Non-pigmented ciliary epithelial cell (primary cell): Measurements from ENCODE around the gene BAZ1B.
"Not testable (repeated sequence)": the region's sequence is repeated elsewhere in the genome, so short reads cannot be mapped to it uniquely, and the experiment has no call there.

Experiments used
- DNase-seq: peaks from one replicate; pipeline ENCODE4 v3.0.0-alpha.2; 2010; ENCODE audit warnings: low read depth

BAZ1B gene

DNA sequence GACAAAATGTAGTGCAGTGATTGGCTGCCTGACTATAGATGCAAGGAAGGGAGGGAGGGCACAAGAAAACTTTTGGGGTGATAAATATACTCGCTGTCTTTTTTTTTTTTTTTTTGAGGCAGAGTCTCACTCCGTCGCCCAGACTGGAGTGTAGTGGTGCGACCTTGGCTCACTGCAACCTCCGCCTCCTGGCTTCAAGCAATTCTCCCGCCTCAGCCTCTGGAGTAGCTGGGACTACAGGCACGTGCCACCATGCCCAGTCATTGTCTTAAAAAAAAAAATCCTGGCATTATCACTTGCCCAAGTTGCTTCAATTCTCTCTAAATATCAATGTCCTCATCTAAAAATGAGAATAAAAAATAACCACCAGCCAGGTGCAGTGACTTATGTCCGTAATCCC, 96.1 kb downstream of the BAZ1B start:
- DNase-seq, result no peak

DNA sequence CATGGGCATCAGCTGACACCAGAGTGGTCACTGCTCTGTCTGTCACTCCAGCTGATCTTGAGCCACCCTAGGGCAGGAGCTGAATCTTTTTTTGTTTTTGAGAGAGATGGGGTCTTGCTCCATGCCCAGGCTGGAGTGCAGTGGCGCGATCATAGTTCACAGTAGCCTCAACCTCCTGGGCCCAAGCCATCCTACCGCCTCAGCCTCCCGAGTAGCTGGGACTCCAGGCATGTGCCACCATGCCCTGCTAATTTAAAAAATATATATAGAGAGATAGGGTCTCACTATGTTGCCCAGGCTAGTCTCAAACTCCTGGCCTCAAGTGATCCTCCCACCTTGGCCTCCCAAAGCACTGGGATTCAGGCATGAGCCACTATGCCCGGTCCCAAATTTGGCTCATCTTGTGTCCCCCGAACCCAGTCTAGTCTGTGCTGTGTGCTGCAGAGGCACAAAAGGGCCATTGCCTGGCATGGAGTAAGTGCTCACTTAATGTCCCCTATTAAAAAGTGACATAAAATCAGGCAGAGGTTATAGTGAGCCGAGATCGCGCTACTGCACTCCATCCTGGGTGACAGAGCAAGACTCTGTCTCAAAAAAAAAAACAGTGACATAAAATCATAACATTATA, 96.6 kb downstream of the BAZ1B start:
- no peak for DNase-seq

DNA sequence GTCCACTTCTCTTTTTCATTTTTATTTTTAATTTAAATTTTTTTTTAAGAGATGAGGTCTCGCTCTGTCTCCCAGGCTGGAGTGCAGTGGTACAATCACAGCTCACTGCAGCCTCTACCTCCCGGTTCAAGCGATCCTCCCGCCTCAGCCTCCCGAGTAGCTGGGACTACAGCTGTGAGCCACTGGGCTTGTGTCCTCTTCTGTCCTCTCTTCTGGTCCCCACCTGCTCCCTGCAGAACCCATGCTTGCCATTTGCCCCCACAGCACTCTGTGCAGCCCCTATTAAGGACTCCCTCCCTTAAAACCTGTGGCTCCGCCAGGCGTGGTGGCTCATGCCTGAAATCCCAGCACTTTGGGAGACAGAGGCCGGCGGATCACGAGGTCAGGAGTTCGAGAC, 97.6 kb downstream of the BAZ1B start:
- DNase-seq, result no peak

DNA sequence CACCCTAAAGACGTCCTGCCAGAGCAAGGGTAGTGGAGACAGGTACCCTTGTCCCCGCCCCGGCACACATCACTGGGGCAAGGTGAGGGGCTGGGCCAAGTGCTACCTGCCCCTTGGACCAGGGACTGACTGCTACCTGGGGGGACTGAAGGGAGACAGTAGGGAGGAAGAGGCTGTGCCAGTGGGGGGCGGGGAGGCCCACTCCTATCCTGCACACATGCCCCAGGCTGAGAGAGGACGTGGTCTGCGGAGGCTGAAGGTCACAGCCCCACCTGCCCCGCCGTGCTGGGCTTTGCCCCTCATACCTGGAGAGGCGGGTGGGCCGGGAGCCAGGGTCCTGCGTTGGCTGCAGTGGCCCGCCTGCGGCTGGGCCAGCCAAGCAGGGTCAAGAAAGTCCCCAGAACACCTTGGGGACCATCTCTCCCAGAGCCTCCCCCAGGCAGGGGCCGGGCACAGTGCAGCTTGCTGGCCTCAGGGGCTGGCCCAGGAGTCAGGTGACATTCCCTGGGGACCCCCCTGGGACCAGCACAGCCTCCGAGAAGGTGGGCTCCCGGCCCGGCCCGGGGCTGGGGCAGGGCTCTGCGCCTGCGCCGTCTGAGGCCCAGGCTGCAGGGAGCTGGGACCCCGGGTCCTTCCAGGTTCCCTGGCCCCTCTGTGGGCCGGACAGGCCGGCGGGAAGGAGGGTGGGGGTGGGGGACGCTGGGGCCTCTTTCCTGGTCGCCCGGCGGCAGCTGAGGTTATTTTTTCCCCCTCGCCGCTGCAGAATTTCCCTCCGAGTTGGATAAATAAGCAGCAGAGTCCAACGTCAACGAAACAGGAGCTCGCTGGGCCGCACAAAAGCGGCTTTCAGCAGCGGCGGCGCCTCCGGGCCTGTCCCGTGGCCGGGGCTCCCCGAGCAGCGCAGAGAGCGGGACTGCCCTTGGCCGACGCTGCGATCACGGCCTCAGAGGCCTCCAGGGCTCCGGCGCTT, 98.3 kb downstream of the BAZ1B start:
- DNase-seq, result no peak

DNA sequence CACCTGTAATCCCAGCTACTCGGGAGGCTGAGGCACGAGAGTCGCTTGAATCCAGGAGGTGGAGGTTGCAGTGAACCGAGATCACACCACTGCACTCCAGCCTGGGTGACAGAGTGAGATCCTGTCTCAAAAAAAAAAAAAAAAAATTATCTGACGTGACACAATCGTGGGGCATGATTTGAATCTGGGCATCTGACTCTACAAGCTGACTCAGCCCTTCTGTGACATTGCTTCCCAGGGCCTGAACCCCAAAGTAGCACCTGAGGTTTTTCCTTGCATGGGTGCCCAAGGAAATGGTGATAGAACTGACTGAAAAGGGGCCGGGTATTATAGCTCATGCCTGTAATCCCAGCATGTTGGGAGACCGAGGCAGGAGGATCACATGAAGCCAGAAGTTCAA, 101.5 kb downstream of the BAZ1B start:
- not testable (repeated sequence) for DNase-seq

DNA sequence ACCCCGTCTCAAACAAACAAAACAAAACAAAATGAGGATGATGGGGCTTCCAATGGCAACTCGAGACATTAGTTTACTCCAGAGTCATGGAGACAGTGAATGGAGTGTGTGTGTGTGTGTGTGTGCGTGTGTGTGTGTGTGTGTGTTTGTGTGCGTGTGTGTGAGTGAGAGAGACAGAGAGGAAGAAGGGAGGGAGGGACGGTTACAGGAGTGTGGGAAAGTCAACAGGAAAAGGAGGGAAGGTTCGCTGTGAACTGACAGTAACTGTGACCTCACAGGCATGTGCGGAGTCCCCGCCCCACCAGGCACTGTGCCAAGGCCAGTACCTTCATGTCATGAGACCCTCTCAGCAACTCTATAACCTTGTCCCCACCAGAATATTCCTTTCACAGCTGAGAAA, 102.1 kb downstream of the BAZ1B start:
- not testable (repeated sequence) for DNase-seq

DNA sequence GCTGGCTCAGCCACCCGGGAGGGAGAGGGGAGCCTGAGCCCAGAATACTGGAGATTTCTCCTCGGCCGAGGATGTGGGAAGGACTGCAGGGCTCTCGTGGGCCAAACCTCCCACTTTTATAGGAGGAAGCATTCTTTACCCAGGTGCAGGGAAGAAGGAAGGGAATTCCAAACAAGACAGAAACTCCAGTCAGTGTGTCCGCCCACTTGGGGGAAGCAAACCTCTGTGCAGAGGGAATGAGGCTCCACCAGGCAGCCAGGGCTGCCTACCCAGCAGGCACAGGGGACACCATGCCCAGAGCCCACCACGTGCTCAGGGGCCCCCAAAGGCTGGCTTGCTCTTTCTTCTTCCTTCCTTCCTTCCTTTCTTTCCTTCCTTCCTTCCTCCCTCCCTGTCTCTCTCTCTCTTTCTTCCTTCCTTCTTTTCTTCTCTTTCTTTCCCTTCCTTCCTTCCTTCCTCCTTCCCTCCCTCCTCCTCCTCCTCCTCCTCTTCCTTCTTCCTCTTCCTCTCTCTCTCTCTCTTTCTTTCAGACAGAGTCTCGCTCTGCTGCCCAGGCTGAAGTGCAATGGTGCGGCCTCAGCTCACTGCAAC, 103.9 kb downstream of the BAZ1B start:
- DNase-seq, result no peak

DNA sequence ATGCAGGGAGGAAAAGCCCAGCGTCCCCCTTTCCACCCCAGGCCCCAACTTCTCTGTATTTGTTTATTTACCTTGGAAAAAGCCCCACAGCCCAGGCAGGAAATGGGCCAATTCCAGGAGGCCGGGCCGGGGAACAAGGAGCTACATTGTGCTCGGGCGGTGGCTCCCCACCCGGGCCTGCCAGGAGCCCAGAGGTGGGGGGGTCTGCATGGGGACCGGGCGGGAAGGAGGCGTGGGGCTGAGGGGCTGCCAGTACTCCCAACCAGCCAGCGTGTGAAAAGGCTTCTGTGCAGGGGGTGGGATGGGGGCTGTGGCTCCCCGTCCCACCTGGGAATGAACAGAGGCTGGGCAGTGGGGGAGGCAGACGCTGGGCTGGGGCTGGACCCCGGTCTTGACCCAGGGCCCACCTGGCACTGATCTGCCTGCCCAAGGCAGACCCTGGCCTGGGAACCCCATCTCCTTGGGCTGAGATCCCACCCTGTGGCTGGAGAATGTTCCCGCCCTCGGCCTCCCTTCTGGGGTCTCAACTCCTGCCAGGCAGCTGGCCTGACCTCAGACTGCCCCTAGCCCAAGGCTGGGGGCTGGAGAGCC, 111.5 kb downstream of the BAZ1B start:
- DNase-seq, result not testable (repeated sequence)

DNA sequence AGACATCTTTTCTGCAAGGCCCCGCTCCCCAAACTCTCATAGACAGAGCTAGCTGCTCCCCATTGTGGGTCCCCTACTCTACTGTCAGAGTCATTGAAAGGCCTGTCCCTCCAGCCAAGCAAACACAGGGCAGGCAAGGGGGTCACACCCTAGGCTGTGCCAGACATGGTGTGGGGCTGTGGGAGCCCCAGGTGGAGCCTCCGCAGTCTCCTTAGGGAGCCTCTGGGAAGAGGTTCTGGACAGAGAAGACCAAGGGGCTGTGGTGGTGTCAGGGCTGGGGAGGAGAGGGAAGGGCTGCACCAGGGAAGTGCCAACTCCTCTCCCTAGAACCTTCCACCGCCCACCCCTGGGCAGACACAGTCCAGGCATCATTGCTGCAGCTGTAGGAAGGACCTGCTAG, 117.2 kb downstream of the BAZ1B start:
- DNase-seq, result not testable (repeated sequence)

DNA sequence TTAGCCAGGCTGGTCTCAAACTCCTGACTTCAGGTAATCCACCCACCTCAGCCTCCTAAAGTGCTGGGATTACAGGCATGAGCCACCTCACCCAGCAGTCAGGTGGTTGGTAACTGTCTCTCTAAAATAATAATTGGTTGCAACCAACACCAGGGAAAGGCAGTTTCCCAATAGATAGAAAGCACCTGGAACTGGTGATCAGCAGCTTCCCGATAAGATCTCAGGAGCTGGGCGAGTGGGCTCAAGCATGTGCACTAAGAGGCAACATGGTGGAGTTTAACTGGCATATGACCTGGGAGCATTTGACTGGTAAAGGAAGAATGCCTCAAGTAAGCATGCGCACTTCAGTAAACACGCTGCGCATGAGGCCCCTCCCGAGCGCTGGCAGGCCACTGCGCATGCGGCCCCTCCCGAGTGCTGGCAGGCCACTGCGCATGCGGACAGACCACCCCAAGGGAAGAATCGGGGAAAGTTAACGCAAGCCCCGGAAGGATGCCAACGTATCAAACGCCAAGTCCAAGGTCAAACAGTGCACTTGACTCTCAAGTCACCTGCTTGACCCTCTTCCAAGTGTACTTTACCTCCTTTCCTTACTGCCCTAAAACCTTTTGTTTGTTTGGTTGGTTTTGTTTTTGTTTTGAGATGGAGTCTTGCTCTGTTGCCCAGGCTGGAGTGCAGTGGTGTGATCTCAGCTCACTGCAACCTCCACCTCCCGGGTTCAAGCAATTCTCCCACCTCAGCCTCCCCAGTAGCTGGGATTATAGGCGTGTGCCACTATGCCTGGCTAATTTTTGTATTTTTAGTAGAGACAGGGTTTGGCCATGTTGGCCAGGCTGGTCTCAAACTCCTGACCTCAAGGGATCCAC, 122.7 kb downstream of the BAZ1B start:
- peak; percentile 10 for DNase-seq

DNA sequence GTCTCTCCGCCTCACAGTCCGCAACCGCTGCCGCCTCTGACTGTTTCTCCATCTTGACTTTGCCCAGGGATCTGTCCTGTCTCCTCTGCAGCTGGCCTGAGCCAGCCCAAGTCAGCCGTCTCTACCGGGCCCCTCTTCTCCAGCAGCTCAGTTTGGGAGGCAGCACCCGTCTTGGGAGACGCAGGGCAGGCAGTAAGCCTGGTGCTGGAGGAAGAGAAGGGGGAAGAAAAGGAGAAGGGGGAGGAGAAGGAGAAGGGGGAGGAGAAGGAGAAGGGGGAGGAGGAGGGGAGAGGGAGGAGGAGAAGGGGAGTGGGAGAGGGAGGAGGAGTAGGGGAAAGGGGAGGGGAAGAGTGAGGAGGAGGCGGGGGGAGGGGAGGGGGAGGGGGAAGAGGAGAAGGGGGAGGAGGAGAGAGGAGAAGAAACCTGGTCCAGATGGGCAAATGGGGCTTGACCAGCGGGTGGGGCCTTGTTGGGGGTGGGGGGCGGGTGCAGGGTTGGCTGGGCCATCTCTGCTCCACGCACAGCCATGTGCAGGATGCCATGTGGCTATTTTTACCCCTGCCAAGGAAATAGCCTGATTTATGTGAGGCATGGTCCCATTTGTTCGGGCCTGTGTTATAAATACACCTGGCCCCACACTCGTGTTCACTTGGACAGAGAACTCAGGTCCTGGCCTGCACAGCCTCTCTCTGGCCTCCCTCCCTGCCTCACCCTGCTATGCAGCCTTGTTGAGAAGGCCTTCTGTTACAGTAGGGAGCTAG, 124.4 kb downstream of the BAZ1B start:
- DNase-seq, result no peak

DNA sequence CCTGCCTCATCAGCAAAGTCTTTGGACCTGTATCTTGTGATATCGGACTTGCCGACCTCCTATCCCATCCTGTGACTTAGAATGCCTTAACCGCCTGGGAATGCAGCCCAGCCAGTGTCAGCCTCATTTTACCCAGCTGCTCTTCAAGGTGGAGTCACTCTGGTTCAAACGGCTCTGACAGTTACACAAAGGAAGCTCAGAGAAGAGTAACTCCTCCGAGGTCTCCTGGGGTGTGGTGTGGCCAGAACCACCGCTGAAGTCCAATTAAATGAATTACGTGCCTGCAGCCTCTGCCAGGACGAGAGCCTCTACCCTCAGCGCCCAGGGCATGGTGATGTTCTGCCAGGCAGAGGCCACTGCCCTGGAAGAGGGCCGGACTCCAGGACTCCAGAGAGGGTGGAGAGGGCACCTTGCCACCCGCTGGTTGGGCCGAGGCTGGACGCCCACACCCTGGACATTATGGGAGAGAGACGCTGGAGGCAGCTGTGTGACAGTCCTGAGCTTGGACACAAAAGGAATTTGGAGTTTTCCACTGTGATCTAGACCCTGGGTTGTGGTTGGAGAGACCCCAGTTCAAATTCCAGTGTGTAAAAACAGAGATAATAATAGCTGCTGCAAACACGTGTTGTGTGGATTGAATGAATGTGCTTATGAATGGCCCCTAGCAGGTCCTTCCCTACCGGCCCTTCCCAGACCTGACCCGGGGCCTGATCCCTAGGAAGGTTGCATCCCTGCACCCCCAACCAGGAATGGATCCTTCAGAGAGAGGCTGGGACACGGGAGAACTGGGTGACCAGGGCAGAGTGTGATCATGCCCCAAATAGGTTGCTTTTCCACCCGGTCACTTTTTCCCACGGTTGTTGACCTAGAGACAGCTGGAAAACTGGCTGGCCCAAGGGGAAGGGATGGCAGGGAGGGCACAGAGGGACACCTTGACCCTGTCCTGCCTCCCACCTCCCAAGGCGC, 126.3 kb downstream of the BAZ1B start:
- DNase-seq, result no peak

DNA sequence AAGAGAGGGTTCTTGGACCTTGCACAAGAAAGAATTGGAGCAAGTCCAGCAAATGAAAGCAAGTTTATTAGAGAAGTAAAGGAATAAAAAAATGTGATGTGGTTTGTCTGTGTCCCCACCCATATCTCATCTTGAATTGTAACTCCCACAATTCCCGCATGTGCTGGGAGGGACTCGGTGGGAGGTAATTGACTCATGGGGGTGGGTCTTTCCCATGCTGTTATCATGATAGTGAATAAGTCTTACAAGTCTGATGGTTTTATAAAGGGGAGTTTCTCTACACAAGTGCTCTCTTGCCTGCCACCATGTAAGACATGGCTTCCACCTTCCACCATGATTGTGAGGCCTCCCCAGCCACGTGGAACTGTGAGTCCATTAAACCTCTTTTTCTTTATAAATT, 127.7 kb downstream of the BAZ1B start:
- DNase-seq, result no peak

DNA sequence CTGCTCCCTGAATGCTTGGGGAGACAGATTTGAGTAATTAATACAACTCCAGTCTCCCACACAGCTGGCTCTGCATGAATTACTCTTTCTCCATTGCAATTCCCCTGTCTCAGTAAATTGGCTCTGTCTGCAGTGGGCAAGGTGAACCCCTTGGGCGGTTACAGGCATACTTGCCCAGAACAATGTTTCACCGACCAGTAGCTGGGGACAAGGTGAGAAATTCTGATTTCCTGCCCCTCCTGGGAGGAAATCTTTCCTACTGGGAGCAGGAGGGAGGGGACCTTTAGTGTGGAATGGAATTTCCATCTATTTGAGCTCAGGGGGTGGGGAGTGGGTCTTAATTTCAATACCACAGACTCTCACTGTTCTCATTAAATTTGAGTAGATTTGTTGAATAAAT, 130.7 kb downstream of the BAZ1B start:
- DNase-seq, result no peak
